H1 (cell line): Measurements from ENCODE around the gene MMP1. TPM values are rescaled to one million over a fixed set of nuclear protein-coding genes. Genes with fewer than 3 reads are reported as not detected.

Source experiments
- CTCF ChIA-PET: fragments of 300-600 bp; sonication (Branson Sonifier 250); formaldehyde crosslinking; loops from one replicate; lab custom pipeline; 2021; ENCODE audit not compliant: partially characterized antibody; lab: Charles Lee
- POLR2A ChIA-PET: fragments of 300-600 bp; sonication (Branson Sonifier 250); formaldehyde crosslinking; loops from one replicate; lab custom pipeline; 2021; ENCODE audit warnings: inconsistent platforms; ENCODE audit not compliant: partially characterized antibody; lab: Charles Lee
- DNase-seq, 2 experiments: peaks; one replicate each; pipeline versions ENCODE4 v3.0.0 to v3.0.0-alpha.2; 2010 to 2022; ENCODE audit warnings: low spot score in 2 of 2, low read depth in 1 of 2, mixed read lengths in 1 of 2
- FAIRE-seq: peaks from 2 replicates; lab custom pipeline; 2011; peaks lifted over from hg19 to GRCh38; lab: Jason Lieb, UNC
- H2AFZ ChIP-seq: 2 replicates; pipeline ENCODE4 v1.8.1; 2012; ENCODE audit warnings: low read length, inconsistent platforms
- H2AK5ac ChIP-seq: 2 replicates; pipeline ENCODE4 v1.6.1; 2013; ENCODE audit warnings: low read depth, low read length
- H2BK120ac ChIP-seq: replicated peaks from 2 replicates; pipeline ENCODE3; 2013; ENCODE audit warnings: low read depth, low read length, inconsistent platforms
- H2BK12ac ChIP-seq: 2 replicates; pipeline ENCODE4 v1.6.1; 2013; ENCODE audit warnings: low read depth, low read length
- H2BK15ac ChIP-seq: 2 replicates; pipeline ENCODE4 v1.6.1; 2013; ENCODE audit warnings: low read length
- H2BK20ac ChIP-seq: 2 replicates; pipeline ENCODE4 v1.6.1; 2013; ENCODE audit warnings: low read length
- H2BK5ac ChIP-seq: 2 replicates; pipeline ENCODE4 v1.6.1; 2013; ENCODE audit warnings: low read depth, low read length
- H3K14ac ChIP-seq: 2 replicates; pipeline ENCODE4 v1.6.1; 2013; ENCODE audit warnings: inconsistent platforms; ENCODE audit not compliant: insufficient read length
- H3K18ac ChIP-seq: 2 replicates; pipeline ENCODE4 v1.6.1; 2013; ENCODE audit warnings: low read length; ENCODE audit errors: extremely low read depth
- H3K23ac ChIP-seq: 2 replicates; pipeline ENCODE4 v1.6.1; 2013; ENCODE audit warnings: inconsistent platforms; ENCODE audit not compliant: insufficient read length
- H3K23me2 ChIP-seq: 2 replicates; pipeline ENCODE4 v1.6.1; 2013; ENCODE audit warnings: low read depth, low read length
- H3K27ac ChIP-seq: 2 replicates; pipeline ENCODE4 v1.6.1; 2011; ENCODE audit warnings: low read depth, low read length, inconsistent platforms
- H3K27me3 ChIP-seq, 4 experiments: replicated peaks in 1 of 4; 1 replicate in 1 of 4; 2 replicates in 3 of 4; pipeline versions ENCODE4 v1.6.1 to v1.8.1; 2011 to 2013; ENCODE audit warnings: low read length in 3 of 4, mild to moderate bottlenecking in 3 of 4, inconsistent platforms in 2 of 4, mixed read lengths in 2 of 4, moderate library complexity in 1 of 4; ENCODE audit not compliant: control insufficient read depth in 3 of 4, insufficient read depth in 3 of 4; ENCODE audit errors: extremely low read depth in 1 of 4
- H3K36me3 ChIP-seq, 4 experiments: 2 replicates each; pipeline versions ENCODE4 v1.6.1 to v1.8.1; 2011 to 2013; ENCODE audit warnings: mild to moderate bottlenecking in 4 of 4, low read length in 3 of 4, moderate library complexity in 2 of 4, control low read depth in 1 of 4, inconsistent platforms in 1 of 4; ENCODE audit not compliant: insufficient read depth in 4 of 4, control insufficient read depth in 2 of 4
- H3K4ac ChIP-seq: replicated peaks from 2 replicates; pipeline ENCODE3; 2013; ENCODE audit warnings: low read length, low read depth, mixed read lengths, inconsistent platforms; ENCODE audit not compliant: insufficient read length
- H3K4me1 ChIP-seq, 4 experiments: replicated peaks in 1 of 4; 1 replicate in 1 of 4; 2 replicates in 3 of 4; pipeline versions ENCODE4 v1.6.1 to v1.8.1; 2011 to 2013; ENCODE audit warnings: low read length in 3 of 4, inconsistent platforms in 2 of 4, mixed read lengths in 1 of 4; ENCODE audit not compliant: insufficient read depth in 4 of 4, control insufficient read depth in 3 of 4
- H3K4me2 ChIP-seq, 2 experiments: 2 replicates each; pipeline versions ENCODE4 v1.6.1 to v1.8.1; 2011 to 2013; ENCODE audit warnings: low read depth in 2 of 2, low read length in 2 of 2, control low read depth in 1 of 2, inconsistent platforms in 1 of 2, mild to moderate bottlenecking in 1 of 2; ENCODE audit not compliant: insufficient read depth in 1 of 2
- H3K4me3 ChIP-seq, 4 experiments: fragments of 200-600, 300-600 bp in 1 of 4; sonication (generic), shearing (Covaris generic), sonication (Bioruptor Twin) in 1 of 4; 2 replicates each; pipeline versions ENCODE4 v1.5.1 to v1.8.1; 2011 to 2016; ENCODE audit warnings: low read length in 4 of 4, low read depth in 3 of 4, control low read depth in 2 of 4, inconsistent platforms in 2 of 4, mild to moderate bottlenecking in 2 of 4, mixed read lengths in 1 of 4, moderate library complexity in 1 of 4; ENCODE audit not compliant: insufficient read depth in 2 of 4; ENCODE audit errors: extremely low read depth in 1 of 4
- H3K56ac ChIP-seq: replicated peaks from 2 replicates; pipeline ENCODE3; 2013; ENCODE audit warnings: low read depth, mild to moderate bottlenecking, mixed read lengths, low read length, inconsistent platforms; ENCODE audit not compliant: insufficient read length
- H3K79me1 ChIP-seq: 2 replicates; pipeline ENCODE4 v1.6.1; 2013; ENCODE audit warnings: low read depth, low read length, control low read depth
- H3K79me2 ChIP-seq, 2 experiments: 2 replicates each; pipeline versions ENCODE4 v1.6.1 to v1.8.1; 2012 to 2013; ENCODE audit warnings: low read length in 2 of 2, mild to moderate bottlenecking in 2 of 2, inconsistent platforms in 1 of 2; ENCODE audit not compliant: insufficient read depth in 2 of 2, control insufficient read depth in 1 of 2
- H3K9ac ChIP-seq, 4 experiments: replicated peaks in 1 of 4; 1 replicate in 1 of 4; 2 replicates in 3 of 4; pipeline versions ENCODE4 v1.6.1 to v1.8.1; 2011 to 2013; ENCODE audit warnings: low read depth in 3 of 4, low read length in 3 of 4, control low read depth in 2 of 4, mild to moderate bottlenecking in 2 of 4, moderate library complexity in 2 of 4, inconsistent platforms in 1 of 4; ENCODE audit errors: extremely low read depth in 1 of 4
- H3K9me3 ChIP-seq, 2 experiments: 2 replicates each; pipeline versions ENCODE4 v1.6.1 to v1.8.1; 2012 to 2013; ENCODE audit warnings: mild to moderate bottlenecking in 2 of 2, moderate library complexity in 2 of 2, control low read depth in 1 of 2, inconsistent platforms in 1 of 2, low read depth in 1 of 2, low read length in 1 of 2, mixed read lengths in 1 of 2; ENCODE audit not compliant: insufficient read depth in 2 of 2
- H4K20me1 ChIP-seq, 2 experiments: replicated peaks in 1 of 2; 2 replicates each; pipeline versions ENCODE3 to v1.8.1; 2011 to 2013; ENCODE audit warnings: inconsistent platforms in 2 of 2, low read length in 2 of 2, mild to moderate bottlenecking in 1 of 2; ENCODE audit not compliant: insufficient read depth in 2 of 2, control insufficient read depth in 1 of 2
- H4K5ac ChIP-seq: 2 replicates; pipeline ENCODE4 v1.6.1; 2013; ENCODE audit warnings: low read length, low read depth, mixed read lengths, inconsistent platforms; ENCODE audit not compliant: insufficient read length
- H4K8ac ChIP-seq: 2 replicates; pipeline ENCODE4 v1.8.0; 2013; ENCODE audit warnings: mild to moderate bottlenecking, moderate library complexity, low read length, inconsistent platforms; ENCODE audit not compliant: insufficient read depth; ENCODE audit errors: extremely low read depth
- H4K91ac ChIP-seq: replicated peaks from 2 replicates; pipeline ENCODE3; 2013; ENCODE audit warnings: low read length, mixed read lengths, inconsistent platforms; ENCODE audit not compliant: insufficient read length
- CBX5 ChIP-seq: fragments of 300-800, 300-1000 bp; sonication (generic); IDR thresholded peaks from 2 replicates; pipeline ENCODE4 v1.7.1; 2016; ENCODE audit warnings: antibody characterized with exemption, low read length, low read depth
- CBX8 ChIP-seq: fragments of 300-800, 300-1000 bp; sonication (generic); IDR thresholded peaks from 2 replicates; pipeline ENCODE4 v1.7.1; 2016; ENCODE audit warnings: low read depth, low read length, borderline replicate concordance
- FOSL1 ChIP-seq: IDR thresholded peaks from 2 replicates; pipeline ENCODE4 v1.6.1; 2011; ENCODE audit warnings: mild to moderate bottlenecking, low read depth, low read length, moderate library complexity; ENCODE audit not compliant: insufficient read depth
- GTF2F1 ChIP-seq: IDR thresholded peaks from 2 replicates; pipeline ENCODE4 v1.6.1; 2012; ENCODE audit warnings: low read depth, low read length, improper control_type of control experiment, borderline replicate concordance
- HDAC6 ChIP-seq: IDR thresholded peaks from one replicate; pipeline ENCODE4 v1.7.1; 2012; ENCODE audit warnings: low read depth, mild to moderate bottlenecking, inconsistent platforms, low read length, moderate library complexity
- JUN ChIP-seq: IDR thresholded peaks from 2 replicates; pipeline ENCODE4 v1.6.1; 2011; ENCODE audit warnings: low read depth, mild to moderate bottlenecking, improper control_type of control experiment, low read length
- MAX ChIP-seq: IDR thresholded peaks from 2 replicates; pipeline ENCODE4 v1.6.1; 2012; ENCODE audit warnings: inconsistent platforms
- NRF1 ChIP-seq: IDR thresholded peaks from 2 replicates; pipeline ENCODE4 v1.6.1; 2011; ENCODE audit warnings: mild to moderate bottlenecking, low read depth, low read length, improper control_type of control experiment
- RFX5 ChIP-seq: IDR thresholded peaks from 2 replicates; pipeline ENCODE4 v1.6.1; 2011; ENCODE audit warnings: low read depth, low read length, improper control_type of control experiment, borderline replicate concordance
- RNF2 ChIP-seq: fragments of 200-900, 300-1000 bp; sonication (generic); IDR thresholded peaks from 2 replicates; pipeline ENCODE4 v1.7.1; 2016; ENCODE audit warnings: borderline replicate concordance, low read depth, mild to moderate bottlenecking, antibody characterized with exemption, low read length; ENCODE audit not compliant: poor library complexity, severe bottlenecking; ENCODE audit errors: missing control alignments
- SAP30 ChIP-seq: fragments of 300-600 bp; sonication (generic); IDR thresholded peaks from 2 replicates; pipeline ENCODE4 v1.7.1; 2012; ENCODE audit warnings: low read length, moderate library complexity, mild to moderate bottlenecking, inconsistent platforms; ENCODE audit not compliant: insufficient read depth, insufficient replicate concordance
- SIN3A ChIP-seq, 2 experiments: IDR thresholded peaks in 1 of 2; conservative IDR thresholded peaks in 1 of 2; 2 replicates each; pipeline ENCODE4 v1.6.1; 2011 to 2012; ENCODE audit warnings: low read length in 2 of 2, improper control_type of control experiment in 1 of 2, low read depth in 1 of 2, mild to moderate bottlenecking in 1 of 2
- SIX5 ChIP-seq: IDR thresholded peaks from 2 replicates; pipeline ENCODE4 v1.6.1; 2011; ENCODE audit warnings: mild to moderate bottlenecking, low read depth, low read length
- WGBS, 2 experiments: shearing (Covaris generic) in 1 of 2; methylation state at CpG; one replicate each; pipeline versions ENCODE4 v1.1.6 to v1.1.7; 2013 to 2015; ENCODE audit warnings: low lambda C conversion rate in 2 of 2, mixed read lengths in 2 of 2, inconsistent platforms in 1 of 2, low coverage in 1 of 2, missing lambda C conversion rate in 1 of 2; ENCODE audit not compliant: insufficient replicate concordance in 2 of 2, insufficient coverage in 1 of 2, insufficient read length in 1 of 2; ENCODE audit errors: extremely low coverage in 1 of 2, missing lambda C conversion rate in 1 of 2; 5-methylcytosine and 5-hydroxymethylcytosine counted together
- polyA plus RNA-seq, 7 experiments: library from polyadenylated mRNA; depleted of rRNA in 3 of 7; stranded (reverse) in 5 of 7; unstranded in 2 of 7; fragments of >200 nt in 5 of 7; fragments of 200-250 nt in 2 of 7; gene quantifications; 1 replicate in 5 of 7; 2 replicates in 1 of 7; 4 replicates in 1 of 7; pipeline versions ENCODE4 v1.2.1 to v1.2.3, GENCODE V29; 2011 to 2013; ENCODE audit warnings: missing spikeins in 2 of 7, mixed read lengths in 2 of 7
- total RNA-seq: library from RNA; stranded (reverse); fragmentation: NEBNext Ultra II Directional; extraction: Animal tissue kit (Norgen Biotek cat#: 25700); gene quantifications from 2 replicates; pipeline ENCODE4 v1.2.1, GENCODE V29; 2021

Gene MMP1
- total and polyA plus RNA-seq, 2 of the 8 experiments (the other 6 are each of a cell fraction or from before 2014, with no cell fraction given), result not detected

- Histone ChIP-seq H3K14ac (no peak overlapping the region), H3K56ac (no peak overlapping the region), H3K18ac (no peak overlapping the region), H3K79me1 (no peaks in the 10 kb centered on the region), H4K20me1 (no peaks in the 10 kb centered on the region), H3K79me2 (no peaks in the 10 kb centered on the region), H3K27me3 (no peaks in the 10 kb centered on the region), H2BK5ac (no peak overlapping the region), H2BK20ac (no peak overlapping the region), H4K91ac (no peak overlapping the region), H2BK12ac (no peak overlapping the region), H2AK5ac (no peak overlapping the region), H3K4ac (no peak overlapping the region), H3K4me1 (no peaks in the 10 kb centered on the region), H3K4me3 (no peak overlapping the region), H3K36me3 (no peaks in the 10 kb centered on the region), H3K23me2 (no peaks in the 10 kb centered on the region), H2BK120ac (no peak overlapping the region), H4K5ac (no peak overlapping the region), H3K4me2 (no peak overlapping the region), H3K23ac (no peak overlapping the region), H3K9ac (no peak overlapping the region), H3K27ac (no peak overlapping the region), H3K9me3 (no peaks in the 10 kb centered on the region), H2BK15ac (no peak overlapping the region), H4K8ac (no peak overlapping the region), H2AFZ (no peak overlapping the region)
- ChIA-PET POLR2A (interaction anchor here (0.7 kb wide), 1 partner anchor 83 kb away, joined by 4 read pairs; no protein-coding TSS in a partner anchor), CTCF (interaction anchor here (0.9 to 1.8 kb wide), 2 partner anchors 65 to 95 kb away, joined by 3 read pairs; no protein-coding TSS in a partner anchor)
- FAIRE-seq, result no peak
- WGBS, 2 experiments, result 93% methylated on average over 3 of the region's 3 CpGs; no CpG with 5 or more reads in 1 of the 2 experiments
- DNase-seq, result no peak
- TF ChIP-seq CBX8 (no peak), FOSL1 (no peak), SIN3A (conservative IDR thresholded peaks at IDR 0.05 in 1 of 2, IDR thresholded peaks at IDR 0.05 in 1 of 2; ENCODE audit: low read depth in 1 of 2, low read length in 2 of 2) (no peak), SAP30 (no peak), GTF2F1 (no peak), JUN (no peak), CBX5 (no peak), RNF2 (no peak), HDAC6 (no peak), NRF1 (no peak), MAX (no peak), SIX5 (no peak), RFX5 (no peak)
Measured at GRCh38 chr11:102846292-102846691, 48.3 kb upstream of the MMP1 start.
